22Rv1 (cell line): ENCODE measurements around the gene PPL.

ENCODE experiments used
- H3K27ac ChIP-seq: fragments of 450-650 bp; 2 replicates; pipeline ENCODE4 v1.5.1; 2017
- ZFX ChIP-seq: fragments of 450-650 bp; IDR thresholded peaks from 2 replicates; pipeline ENCODE4 v1.6.1; 2017; ENCODE audit warnings: antibody characterized with exemption, borderline replicate concordance
- TF ChIP-seq, protein P1 (sequence below): fragments of 450-650 bp; IDR thresholded peaks from 2 replicates; pipeline ENCODE4 v1.5.1; 2017; ENCODE audit warnings: mild to moderate bottlenecking

The PPL gene

DNA sequence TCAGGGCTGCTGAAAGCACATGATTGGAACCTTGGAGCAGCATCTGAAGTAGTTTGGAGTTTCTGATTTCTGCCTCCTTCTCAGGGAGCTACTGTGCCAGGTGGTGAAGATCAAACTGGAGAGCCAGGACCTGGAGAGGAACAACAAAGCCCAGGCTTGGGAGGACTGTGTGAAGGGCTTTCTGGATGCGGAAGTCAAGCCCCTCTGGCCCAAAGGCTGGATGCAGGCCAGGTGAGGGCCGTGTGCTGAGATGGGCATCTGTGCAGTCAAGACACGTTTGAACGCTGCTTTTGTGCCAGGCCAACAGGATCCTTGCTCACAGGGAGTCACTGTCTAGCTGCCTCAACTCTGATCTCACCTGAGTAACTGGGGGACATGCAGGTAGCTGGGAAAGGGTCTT is 65.9 kb downstream of the PPL start:
- TF ChIP-seq, protein P1, sequence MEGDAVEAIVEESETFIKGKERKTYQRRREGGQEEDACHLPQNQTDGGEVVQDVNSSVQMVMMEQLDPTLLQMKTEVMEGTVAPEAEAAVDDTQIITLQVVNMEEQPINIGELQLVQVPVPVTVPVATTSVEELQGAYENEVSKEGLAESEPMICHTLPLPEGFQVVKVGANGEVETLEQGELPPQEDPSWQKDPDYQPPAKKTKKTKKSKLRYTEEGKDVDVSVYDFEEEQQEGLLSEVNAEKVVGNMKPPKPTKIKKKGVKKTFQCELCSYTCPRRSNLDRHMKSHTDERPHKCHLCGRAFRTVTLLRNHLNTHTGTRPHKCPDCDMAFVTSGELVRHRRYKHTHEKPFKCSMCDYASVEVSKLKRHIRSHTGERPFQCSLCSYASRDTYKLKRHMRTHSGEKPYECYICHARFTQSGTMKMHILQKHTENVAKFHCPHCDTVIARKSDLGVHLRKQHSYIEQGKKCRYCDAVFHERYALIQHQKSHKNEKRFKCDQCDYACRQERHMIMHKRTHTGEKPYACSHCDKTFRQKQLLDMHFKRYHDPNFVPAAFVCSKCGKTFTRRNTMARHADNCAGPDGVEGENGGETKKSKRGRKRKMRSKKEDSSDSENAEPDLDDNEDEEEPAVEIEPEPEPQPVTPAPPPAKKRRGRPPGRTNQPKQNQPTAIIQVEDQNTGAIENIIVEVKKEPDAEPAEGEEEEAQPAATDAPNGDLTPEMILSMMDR = no peak
- TF ChIP-seq ZFX = no peak
- no peak overlapping the region for H3K27ac ChIP-seq

DNA sequence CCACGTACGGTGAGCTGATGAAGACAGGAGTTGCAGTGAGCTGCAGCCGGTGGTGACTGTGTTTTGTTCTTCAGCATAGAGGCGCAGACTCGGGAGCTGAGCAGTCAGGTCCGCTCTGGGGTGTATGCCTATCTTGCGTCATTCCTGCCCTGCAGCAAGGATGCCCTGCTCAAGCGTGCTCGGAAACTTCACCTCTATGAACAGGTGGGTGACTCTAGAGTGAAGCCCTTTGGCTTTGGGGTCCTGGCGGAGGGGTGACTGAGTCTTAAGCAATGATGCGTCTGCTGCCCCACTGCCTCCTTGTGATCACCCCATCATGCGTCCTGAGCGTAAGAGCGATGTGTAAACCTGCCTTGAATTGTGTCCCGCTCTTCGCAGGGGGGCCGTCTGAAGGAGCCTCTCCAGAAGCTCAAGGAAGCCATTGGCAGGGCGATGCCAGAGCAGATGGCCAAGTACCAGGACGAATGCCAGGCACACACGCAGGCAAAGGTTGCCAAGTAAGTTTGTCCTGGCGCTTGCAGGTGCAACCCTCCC is 66.7 kb downstream of the PPL start:
- TF ChIP-seq, protein P1 = no peak
- TF ChIP-seq ZFX = no peak

DNA sequence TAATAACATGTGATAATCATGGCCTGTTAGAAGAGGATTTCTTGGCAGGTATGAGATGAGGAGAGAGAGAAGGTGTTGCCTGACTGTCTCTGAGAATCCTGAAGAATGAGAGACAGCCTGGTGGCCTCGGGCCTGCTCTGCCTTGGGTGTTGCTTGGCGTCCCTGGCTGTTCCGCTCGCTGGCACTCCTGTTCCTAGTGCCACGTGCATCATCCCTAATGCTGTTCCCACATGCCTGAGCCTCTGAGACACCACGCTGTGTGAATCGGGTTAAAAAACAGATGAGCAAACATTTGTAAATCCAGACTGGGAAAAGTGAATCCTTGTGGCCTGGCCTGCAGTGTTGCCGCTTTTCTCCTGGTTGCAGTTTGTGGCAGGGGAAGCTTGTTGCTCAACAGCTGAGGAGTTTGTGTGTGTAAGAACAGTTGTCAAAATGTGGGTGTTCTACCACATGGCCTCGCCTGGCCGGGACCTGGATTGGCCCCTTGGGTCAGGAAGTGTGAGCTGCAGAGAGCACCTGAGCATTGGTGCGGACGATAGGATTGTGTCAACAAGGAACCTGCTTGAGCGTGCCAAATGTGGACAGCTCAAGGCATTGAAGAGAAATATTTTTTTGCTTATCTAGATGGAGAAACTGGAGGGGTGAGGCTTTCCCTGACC is 67.7 kb downstream of the PPL start:
- TF ChIP-seq ZFX = no peak
- TF ChIP-seq, protein P1 = no peak
- H3K27ac ChIP-seq = no peak overlapping the region

More for the DNA sequence above, 66.7 kb downstream of the PPL start:
- H3K27ac ChIP-seq = no peak overlapping the region

DNA sequence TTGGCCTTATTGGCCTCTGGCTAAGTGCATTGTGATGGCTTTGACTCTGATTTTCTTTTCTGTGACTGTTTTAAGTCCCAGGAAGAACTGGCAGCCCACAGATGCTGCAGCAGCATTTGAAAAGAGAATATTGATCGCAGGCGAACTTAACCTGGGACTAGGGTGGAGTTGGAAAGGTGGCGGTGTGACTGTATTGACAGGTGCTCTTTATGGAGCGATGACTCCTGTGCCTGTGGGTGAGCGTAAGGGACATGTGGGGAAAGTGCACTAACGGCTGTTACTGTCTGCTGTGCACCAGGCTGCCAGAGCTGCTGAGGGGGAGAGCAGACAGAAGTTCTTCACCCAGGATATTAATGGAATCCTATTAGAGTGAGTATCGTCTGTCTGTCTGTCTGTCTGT is 68.4 kb downstream of the PPL start:
- no peak for TF ChIP-seq ZFX
- TF ChIP-seq, protein P1 = no peak
- no peak overlapping the region for H3K27ac ChIP-seq

DNA sequence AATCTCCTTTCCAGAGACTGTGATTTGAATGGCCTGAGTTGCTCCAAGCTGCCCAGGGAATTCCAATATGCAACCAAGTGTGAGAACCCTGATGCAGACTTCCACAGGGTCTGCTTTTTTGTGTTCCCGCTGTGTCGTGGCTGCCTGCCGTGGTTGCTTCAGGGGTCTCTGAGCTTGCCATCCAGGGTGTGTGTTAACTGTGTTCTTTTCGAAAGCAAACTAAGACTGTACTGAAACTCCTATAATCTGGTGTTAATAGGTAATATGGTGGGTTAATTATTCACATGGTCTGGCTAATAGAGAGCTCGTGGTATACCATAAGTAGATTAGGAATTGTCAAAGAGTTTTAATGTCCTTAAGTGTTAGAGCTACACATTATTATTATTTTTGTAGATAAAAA is 68.9 kb downstream of the PPL start:
- TF ChIP-seq ZFX = no peak
- TF ChIP-seq, protein P1 = no peak
- no peak overlapping the region for H3K27ac ChIP-seq

DNA sequence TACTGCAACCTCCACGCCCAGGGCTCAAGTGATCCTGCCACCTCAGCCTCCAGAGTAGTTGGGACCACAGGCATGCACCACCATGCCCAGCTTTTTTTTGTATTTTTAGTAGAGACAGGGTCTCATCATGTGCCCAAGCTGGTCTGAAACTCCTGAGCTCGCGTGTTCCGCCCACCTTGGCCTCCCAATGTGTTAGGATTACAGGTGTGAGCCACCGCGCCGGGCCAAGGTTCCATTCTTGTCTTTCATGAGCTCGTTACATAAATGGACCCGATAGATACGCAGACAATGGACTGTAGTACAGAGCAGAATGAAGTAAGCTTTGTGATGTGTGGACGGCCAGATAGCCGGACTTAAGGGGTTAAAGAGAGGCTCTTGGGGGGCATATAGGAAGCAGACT is 70.4 kb downstream of the PPL start:
- TF ChIP-seq ZFX = no peak
- TF ChIP-seq, protein P1 = no peak
- H3K27ac ChIP-seq = no peak overlapping the region

DNA sequence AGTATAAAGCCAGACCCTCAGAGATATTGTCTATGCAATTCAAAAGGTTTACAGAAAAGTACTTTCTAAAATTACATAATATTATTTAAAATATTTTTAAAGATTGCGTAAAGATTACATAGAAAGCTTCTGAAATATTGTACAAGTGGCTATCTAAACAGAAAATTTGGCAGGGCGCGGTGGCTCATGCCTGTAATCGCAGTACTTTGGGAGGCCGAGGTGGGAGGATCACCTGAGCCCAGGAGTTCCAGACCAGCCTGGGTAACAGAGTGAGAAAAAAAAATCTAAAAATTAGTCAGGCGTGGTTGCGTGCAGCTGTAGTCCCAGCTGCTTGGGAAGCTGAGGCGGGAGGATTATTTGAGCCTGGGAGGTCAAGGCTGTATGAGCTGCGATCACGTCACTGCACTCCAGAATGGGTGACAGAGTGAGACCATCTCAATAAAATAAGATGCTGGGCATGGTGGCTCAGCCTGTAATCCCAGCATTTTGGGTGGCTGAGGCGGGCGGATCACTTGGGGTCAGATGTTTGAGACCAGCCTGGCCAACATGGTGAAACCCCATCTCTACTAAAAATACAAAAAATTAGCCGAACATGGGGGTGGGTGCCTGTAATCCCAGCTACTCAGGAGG is 71.6 kb downstream of the PPL start:
- TF ChIP-seq, protein P1 = no peak
- TF ChIP-seq ZFX = no peak
- no peak overlapping the region for H3K27ac ChIP-seq
